Left lung (tissue), 10 donors: ENCODE measurements around the gene MUC13. TPM values are rescaled to one million over a fixed set of nuclear protein-coding genes. Genes with fewer than 3 reads are reported as not detected.

Source experiments
- ATAC-seq: fragments of 200-7000 bp; cut with Tn5 transposase; one replicate; pipeline ENCODE4 v1.9.1; 2020; ENCODE audit warnings: moderate library complexity
- DNase-seq, 4 donors: peaks; one replicate each; pipeline ENCODE4 v3.0.0-alpha.2; 2013 to 2020
- H3K27ac ChIP-seq, 2 donors: fragments of 200-600 bp; sonication (generic) in 1 of 2; one replicate each; pipeline versions ENCODE4 v1.5.0 to v1.8.0; 2020 to 2021
- H3K27me3 ChIP-seq, 2 donors: fragments of 200-600 bp; sonication (generic) in 1 of 2; one replicate each; pipeline versions ENCODE4 v1.5.0 to v1.8.0; 2020 to 2021
- H3K36me3 ChIP-seq, 2 donors: fragments of 200-600 bp; sonication (generic) in 1 of 2; one replicate each; pipeline versions ENCODE4 v1.5.0 to v1.8.0; 2020 to 2021
- H3K4me1 ChIP-seq, 2 donors: fragments of 200-600 bp; one replicate each; pipeline ENCODE4 v1.8.0; 2021
- H3K4me3 ChIP-seq, 2 donors: fragments of 200-600 bp; sonication (generic) in 1 of 2; one replicate each; pipeline versions ENCODE4 v1.5.0 to v1.8.0; 2020 to 2021; ENCODE audit warnings: mild to moderate bottlenecking in 1 of 2
- H3K9me3 ChIP-seq, 2 donors: fragments of 200-600 bp; sonication (generic) in 1 of 2; one replicate each; pipeline versions ENCODE4 v1.5.0 to v1.8.0; 2020 to 2021
- intact Hi-C, 2 donors: fragments of 100-400 bp; cut with DNase I; formaldehyde crosslinking; loops; one replicate each; pipeline versions ENCODE4 v1.11.2 to v1.14.2; 2022
- polyA plus RNA-seq, 6 donors: library from polyadenylated mRNA; unstranded; fragments of 120-200 nt; gene quantifications; one replicate each; pipeline ENCODE4 v1.2.1, GENCODE V29; 2013; ENCODE audit not compliant: insufficient read length in 6 of 6
- total RNA-seq, 2 donors: library from RNA; stranded (reverse); fragmentation: NEBNext Ultra II Directional; extraction: Animal tissue kit (Norgen Biotek cat#: 25700); gene quantifications; one replicate each; pipeline ENCODE4 v1.2.1, GENCODE V29; 2021
- TF ChIP-seq, protein P1 (sequence below), 2 donors: fragments of 200-600 bp; sonication (generic) in 1 of 2; IDR thresholded peaks; one replicate each; pipeline versions ENCODE4 v1.5.0 to v1.8.0; 2021; ENCODE audit warnings: antibody characterized with exemption in 2 of 2
- donor health status: DM: no; HTN: yes; CAD: no.
- donor health status: DM: no; HTN: no; CAD: no.

MUC13 gene
- total and polyA plus RNA-seq, 8 donors: 0.50 TPM; not detected in 7

GRCh38 chr3:124907957-124908356 lies 26.6 kb downstream of the MUC13 start:
- no peak for ATAC-seq
- Histone ChIP-seq H3K4me3 (no peak overlapping the region), H3K36me3 (no peaks in the 10 kb centered on the region), H3K9me3 (no peaks in the 10 kb centered on the region), H3K4me1 (no peaks in the 10 kb centered on the region), H3K27ac (no peak overlapping the region), H3K27me3 (no peaks in the 10 kb centered on the region)
- intact Hi-C loops: loop anchor here in 1 of 2 donors (10.0 kb wide), 1 partner anchor 143 kb away; no protein-coding TSS in a partner anchor
- TF ChIP-seq, protein P1, sequence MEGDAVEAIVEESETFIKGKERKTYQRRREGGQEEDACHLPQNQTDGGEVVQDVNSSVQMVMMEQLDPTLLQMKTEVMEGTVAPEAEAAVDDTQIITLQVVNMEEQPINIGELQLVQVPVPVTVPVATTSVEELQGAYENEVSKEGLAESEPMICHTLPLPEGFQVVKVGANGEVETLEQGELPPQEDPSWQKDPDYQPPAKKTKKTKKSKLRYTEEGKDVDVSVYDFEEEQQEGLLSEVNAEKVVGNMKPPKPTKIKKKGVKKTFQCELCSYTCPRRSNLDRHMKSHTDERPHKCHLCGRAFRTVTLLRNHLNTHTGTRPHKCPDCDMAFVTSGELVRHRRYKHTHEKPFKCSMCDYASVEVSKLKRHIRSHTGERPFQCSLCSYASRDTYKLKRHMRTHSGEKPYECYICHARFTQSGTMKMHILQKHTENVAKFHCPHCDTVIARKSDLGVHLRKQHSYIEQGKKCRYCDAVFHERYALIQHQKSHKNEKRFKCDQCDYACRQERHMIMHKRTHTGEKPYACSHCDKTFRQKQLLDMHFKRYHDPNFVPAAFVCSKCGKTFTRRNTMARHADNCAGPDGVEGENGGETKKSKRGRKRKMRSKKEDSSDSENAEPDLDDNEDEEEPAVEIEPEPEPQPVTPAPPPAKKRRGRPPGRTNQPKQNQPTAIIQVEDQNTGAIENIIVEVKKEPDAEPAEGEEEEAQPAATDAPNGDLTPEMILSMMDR (IDR thresholded peaks at IDR 0.05): no peak
- no peak for DNase-seq

- Histone ChIP-seq H3K36me3 (no peaks in the 10 kb centered on the region), H3K9me3 (no peaks in the 10 kb centered on the region), H3K4me3 (no peak overlapping the region), H3K27me3 (no peaks in the 10 kb centered on the region), H3K4me1 (peaks cover 0 to 5% of the 10 kb centered on the region in 2 donors), H3K27ac (no peak overlapping the region)
- ATAC-seq: no peak
- intact Hi-C loops: loop anchor here (5.0 to 10.0 kb wide), 2 partner anchors 140 to 143 kb away; no protein-coding TSS in a partner anchor
- TF ChIP-seq, protein P1 (IDR thresholded peaks at IDR 0.05): no peak
- DNase-seq: no peak
These were observed 29.6 kb downstream of the MUC13 start for GRCh38 chr3:124904835-124905492.

- Histone ChIP-seq H3K27ac (no peak overlapping the region), H3K36me3 (no peaks in the 10 kb centered on the region), H3K9me3 (no peaks in the 10 kb centered on the region), H3K4me3 (no peak overlapping the region), H3K4me1 (peaks cover 0 to 5% of the 10 kb centered on the region in 2 donors), H3K27me3 (no peaks in the 10 kb centered on the region)
- TF ChIP-seq, protein P1 (IDR thresholded peaks at IDR 0.05): no peak
- no peak for ATAC-seq
- DNase-seq: no peak
- intact Hi-C loops: loop anchor here (5.0 to 10.0 kb wide), 2 partner anchors 139 to 142 kb away; no protein-coding TSS in a partner anchor
These were observed 30.4 kb downstream of the MUC13 start for GRCh38 chr3:124903896-124904834.

GRCh38 chr3:124896824-124897526 lies 37.6 kb downstream of the MUC13 start:
- ATAC-seq (no peak), DNase-seq (no peak)
- intact Hi-C loops: loop anchor here in 1 of 2 donors (10.0 kb wide), 1 partner anchor 332 kb away; no protein-coding TSS in a partner anchor
- TF ChIP-seq, protein P1 (IDR thresholded peaks at IDR 0.05): no peak
- Histone ChIP-seq H3K9me3 (no peaks in the 10 kb centered on the region), H3K36me3 (no peaks in the 10 kb centered on the region), H3K4me3 (no peak overlapping the region), H3K27ac (no peak overlapping the region), H3K27me3 (no peaks in the 10 kb centered on the region), H3K4me1 (peaks cover 0 to 5% of the 10 kb centered on the region in 2 donors)
